Panc1 (cell line): Measurements from ENCODE around the gene CACNA1C. TPM values are rescaled to one million over a fixed set of nuclear protein-coding genes. Genes with fewer than 3 reads are reported as not detected.

Experiments
- ATAC-seq: fragments of 200-7000 bp; cut with Tn5 transposase; 2 replicates; pipeline ENCODE4 v1.9.1; 2020; ENCODE audit warnings: mild to moderate bottlenecking, moderate library complexity
- BruUV-seq: library from RNA; stranded (reverse); fragments of 400-500 nt; replicated peaks from 2 replicates; lab custom pipeline; 2021; lab: Mats Ljungman, UMichigan
- CTCF ChIA-PET: fragments of 300-600 bp; sonication (Branson Sonifier 250); formaldehyde crosslinking; loops from one replicate; lab custom pipeline; 2022; ENCODE audit warnings: antibody characterized with exemption; lab: Charles Lee
- POLR2A ChIA-PET: fragments of 300-600 bp; sonication (Branson Sonifier 250); formaldehyde crosslinking; loops from one replicate; lab custom pipeline; 2022; ENCODE audit warnings: antibody characterized with exemption; lab: Charles Lee
- DNase-seq: peaks from one replicate; pipeline ENCODE4 v3.0.0-alpha.2; 2010; ENCODE audit warnings: low read depth, low spot score
- H3K27ac ChIP-seq: 2 replicates; pipeline ENCODE4 v1.5.1; 2011; ENCODE audit warnings: mild to moderate bottlenecking, low read length, inconsistent platforms
- H3K27me3 ChIP-seq: fragments of 200-500 bp; sonication (Bioruptor generic); 2 replicates; pipeline ENCODE4 v1.6.0; 2014; ENCODE audit warnings: low read length, inconsistent platforms; ENCODE audit not compliant: control insufficient read depth, insufficient read depth
- H3K36me3 ChIP-seq: fragments of 200-500 bp; sonication (Bioruptor generic); 2 replicates; pipeline ENCODE4 v1.5.1; 2014; ENCODE audit warnings: inconsistent platforms, mild to moderate bottlenecking, low read length, moderate library complexity; ENCODE audit not compliant: control insufficient read depth, insufficient read depth
- H3K4me1 ChIP-seq: 2 replicates; pipeline ENCODE4 v1.5.1; 2011; ENCODE audit warnings: inconsistent platforms, mild to moderate bottlenecking, low read length, moderate library complexity; ENCODE audit not compliant: control insufficient read depth, insufficient read depth
- H3K4me3 ChIP-seq, 2 experiments: 2 replicates each; pipeline ENCODE4 v1.5.1; 2011 to 2012; ENCODE audit warnings: low read depth in 2 of 2, low read length in 2 of 2, mild to moderate bottlenecking in 2 of 2, inconsistent platforms in 1 of 2, moderate library complexity in 1 of 2
- H3K9me3 ChIP-seq: fragments of 200-500 bp; sonication (Bioruptor generic); 2 replicates; pipeline ENCODE4 v1.5.1; 2014; ENCODE audit warnings: low read depth, mild to moderate bottlenecking, inconsistent platforms, low read length, moderate library complexity; ENCODE audit not compliant: control insufficient read depth, insufficient read depth
- CTCF ChIP-seq: fragments of 450-650 bp; IDR thresholded peaks from 2 replicates; pipeline ENCODE4 v1.5.1; 2017; ENCODE audit warnings: mild to moderate bottlenecking
- POLR2AphosphoS5 ChIP-seq: IDR thresholded peaks from 2 replicates; pipeline ENCODE4 v1.6.1; 2012; ENCODE audit warnings: mild to moderate bottlenecking, low read depth, low read length, moderate library complexity
- REST ChIP-seq, 2 experiments: IDR thresholded peaks; 2 replicates each; pipeline ENCODE4 v1.6.1; 2011 to 2012; ENCODE audit warnings: low read depth in 2 of 2, control low read depth in 1 of 2, low read length in 1 of 2, mild to moderate bottlenecking in 1 of 2, moderate library complexity in 1 of 2; ENCODE audit not compliant: insufficient read depth in 1 of 2
- SIN3A ChIP-seq: IDR thresholded peaks from 2 replicates; pipeline ENCODE4 v1.6.1; 2012; ENCODE audit warnings: low read depth, mild to moderate bottlenecking, low read length, moderate library complexity, borderline replicate concordance; ENCODE audit not compliant: insufficient read depth
- TCF7L2 ChIP-seq: IDR thresholded peaks from 2 replicates; pipeline ENCODE4 v1.6.1; 2011; ENCODE audit warnings: mild to moderate bottlenecking, low read depth, low read length, inconsistent platforms
- in situ Hi-C: cut with HindIII; loops from 2 replicates; pipeline ENCODE4 v1.10.0; 2016; ENCODE audit warnings: low sequenced_read_pairs, low pct_unique_long_range_greater_than_20kb
- intact Hi-C: fragments of 100-400 bp; cut with micrococcal nuclease; formaldehyde crosslinking; loops from one replicate; pipeline ENCODE4 v1.10.0; 2022; ENCODE audit not compliant: unreplicated experiment
- total RNA-seq: library from RNA; stranded (reverse); gene quantifications from one replicate; pipeline ENCODE4 v1.2.1, GENCODE V29; 2021; ENCODE audit not compliant: unreplicated experiment

Gene CACNA1C
- total RNA-seq, 1 experiment from 2014 or later, result 0.03 TPM

GRCh38 chr12:2099595-2099994, 46.8 kb downstream of the CACNA1C start:
- ChIA-PET POLR2A (no interaction called here), CTCF (interaction anchor here (0.6 kb wide), 1 partner anchor 9 kb away, joined by 9 read pairs; no protein-coding TSS in a partner anchor)
- ATAC-seq (no peak), DNase-seq (no peak)
- intact Hi-C loops (no loop called here), in situ Hi-C loops (no loop called here)
- Histone ChIP-seq H3K36me3 (no peaks in the 10 kb centered on the region), H3K27me3 (no peaks in the 10 kb centered on the region; the same call in 1 of the 2 replicates), H3K9me3 (no peaks in the 10 kb centered on the region), H3K4me3 (no peak overlapping the region), H3K4me1 (no peaks in the 10 kb centered on the region), H3K27ac (no peak overlapping the region)
- BruUV-seq, result no TSS peak
- no peak for TF ChIP-seq TCF7L2
- no peak for TF ChIP-seq CTCF
- TF ChIP-seq REST (IDR thresholded peaks at IDR 0.05; ENCODE audit: insufficient read depth in 1 of 2, low read depth in 2 of 2, low read length in 1 of 2), result no peak
- TF ChIP-seq POLR2AphosphoS5, result no peak
- TF ChIP-seq SIN3A, result no peak

GRCh38 chr12:2101359-2101758, 48.6 kb downstream of the CACNA1C start:
- ChIA-PET CTCF (no interaction called here), POLR2A (no interaction called here)
- TF ChIP-seq REST (IDR thresholded peaks at IDR 0.05; ENCODE audit: insufficient read depth in 1 of 2, low read depth in 2 of 2, low read length in 1 of 2), result no peak
- no peak for TF ChIP-seq SIN3A
- H3K27ac ChIP-seq, result no peak overlapping the region
- in situ Hi-C loops, result no loop called here
- ATAC-seq, result no peak
- intact Hi-C loops, result no loop called here
- H3K36me3 ChIP-seq, result no peaks in the 10 kb centered on the region
- H3K4me1 ChIP-seq, result no peaks in the 10 kb centered on the region
- no TSS peak for BruUV-seq
- no peaks in the 10 kb centered on the region for H3K9me3 ChIP-seq
- no peak for DNase-seq
- no peak overlapping the region for H3K4me3 ChIP-seq
- no peaks in the 10 kb centered on the region; the same call in 1 of the 2 replicates for H3K27me3 ChIP-seq
